Measurements from ENCODE around the gene NDUFV3.
A peak's percentile ranks its signal among the peaks of the same experiment; 100 is the strongest.
"Not testable (repeated sequence)": the region's sequence is repeated elsewhere in the genome, so short reads cannot be mapped to it uniquely, and the experiment has no call there.

The NDUFV3 gene

GRCh38 chr21:42892931-42893755, at the start of gene NDUFV3:
TSS of gene NDUFV3 (plus strand) at chr21:42893309. CDS start at chr21:42893334, 25 bp downstream.
- peak; percentile 100 for DNase-seq (ENCODE audit: low read depth, low spot score)

GRCh38 chr21:42844411-42845113, 48.5 kb upstream of the NDUFV3 start:
- peak; percentile 44 for DNase-seq (ENCODE audit: low read depth, low spot score)

- DNase-seq (ENCODE audit: low read depth, low spot score) = peak; percentile 62
Observed at GRCh38 chr21:42845296-42845965, 47.7 kb upstream of the NDUFV3 start.

GRCh38 chr21:42846221-42846620, 46.9 kb upstream of the NDUFV3 start:
- DNase-seq (ENCODE audit: low read depth, low spot score) = no peak

- no peak for DNase-seq (ENCODE audit: low read depth, low spot score)
Observed at GRCh38 chr21:42847051-42847707, 45.9 kb upstream of the NDUFV3 start.

- DNase-seq (ENCODE audit: low read depth, low spot score) = no peak
Observed at GRCh38 chr21:42847726-42848125, 45.4 kb upstream of the NDUFV3 start.

GRCh38 chr21:42848144-42848931, 44.8 kb upstream of the NDUFV3 start:
- DNase-seq (ENCODE audit: low read depth, low spot score) = not testable (repeated sequence)

GRCh38 chr21:42848932-42849758, 44.0 kb upstream of the NDUFV3 start:
- no peak for DNase-seq (ENCODE audit: low read depth, low spot score)

- no peak for DNase-seq (ENCODE audit: low read depth, low spot score)
Observed at GRCh38 chr21:42849759-42850412, 43.2 kb upstream of the NDUFV3 start.

GRCh38 chr21:42850463-42850862, 42.6 kb upstream of the NDUFV3 start:
- no peak for DNase-seq (ENCODE audit: low read depth, low spot score)

- no peak for DNase-seq (ENCODE audit: low read depth, low spot score)
Observed at GRCh38 chr21:42850866-42851391, 42.2 kb upstream of the NDUFV3 start.

- no peak for DNase-seq (ENCODE audit: low read depth, low spot score)
Observed at GRCh38 chr21:42851812-42852665, 41.1 kb upstream of the NDUFV3 start.

GRCh38 chr21:42852925-42853570, 40.1 kb upstream of the NDUFV3 start:
- no peak for DNase-seq (ENCODE audit: low read depth, low spot score)

- DNase-seq (ENCODE audit: low read depth, low spot score) = no peak
Observed at GRCh38 chr21:42853621-42854020, 39.5 kb upstream of the NDUFV3 start.

GRCh38 chr21:42854246-42855010, 38.7 kb upstream of the NDUFV3 start:
- no peak for DNase-seq (ENCODE audit: low read depth, low spot score)

GRCh38 chr21:42855171-42855936, 37.8 kb upstream of the NDUFV3 start:
- no peak for DNase-seq (ENCODE audit: low read depth, low spot score)

Measured in astrocyte of the hippocampus (primary cell).